Upper lobe of right lung (tissue), 1 donor: Measurements from ENCODE around the gene RNMT. TPM values are rescaled to one million over a fixed set of nuclear protein-coding genes. Genes with fewer than 3 reads are reported as not detected.
"Not testable (repeated sequence)": the region's sequence is repeated elsewhere in the genome, so short reads cannot be mapped to it uniquely, and the experiment has no call there.

Experiments used
- ATAC-seq: fragments of 200-7000 bp; cut with Tn5 transposase; one replicate; pipeline ENCODE4 v1.9.1; 2020; ENCODE audit warnings: mild to moderate bottlenecking, moderate library complexity
- DNase-seq: peaks from one replicate; pipeline ENCODE4 v3.0.0-alpha.2; 2020
- H3K27ac ChIP-seq: fragments of 200-600 bp; one replicate; pipeline ENCODE4 v1.8.0; 2022
- H3K27me3 ChIP-seq: fragments of 200-600 bp; one replicate; pipeline ENCODE4 v1.8.0; 2022; ENCODE audit warnings: mild to moderate bottlenecking
- H3K36me3 ChIP-seq: fragments of 200-600 bp; one replicate; pipeline ENCODE4 v1.8.0; 2022
- H3K4me1 ChIP-seq: fragments of 200-600 bp; one replicate; pipeline ENCODE4 v1.8.0; 2022
- H3K4me3 ChIP-seq: fragments of 200-600 bp; one replicate; pipeline ENCODE4 v1.8.0; 2022; ENCODE audit warnings: mild to moderate bottlenecking
- H3K9me3 ChIP-seq: fragments of 200-600 bp; one replicate; pipeline ENCODE4 v1.8.0; 2022
- intact Hi-C: fragments of 100-400 bp; cut with DNase I; formaldehyde crosslinking; loops from one replicate; pipeline ENCODE4 v1.11.0; 2022
- total RNA-seq: library from RNA; stranded (reverse); fragmentation: NEBNext Ultra II Directional; extraction: Animal tissue kit (Norgen Biotek cat#: 25700); gene quantifications from one replicate; pipeline ENCODE4 v1.2.1, GENCODE V29; 2021
- TF ChIP-seq, protein P1 (sequence below): fragments of 200-600 bp; IDR thresholded peaks from one replicate; pipeline ENCODE4 v1.8.0; 2022; ENCODE audit warnings: antibody characterized with exemption
- donor health status: DM: no; HTN: yes; CAD: no; lungs with severe emphysema.

RNMT gene
- total RNA-seq, 1 donor from 2014 or later = 30.9 TPM

DNA sequence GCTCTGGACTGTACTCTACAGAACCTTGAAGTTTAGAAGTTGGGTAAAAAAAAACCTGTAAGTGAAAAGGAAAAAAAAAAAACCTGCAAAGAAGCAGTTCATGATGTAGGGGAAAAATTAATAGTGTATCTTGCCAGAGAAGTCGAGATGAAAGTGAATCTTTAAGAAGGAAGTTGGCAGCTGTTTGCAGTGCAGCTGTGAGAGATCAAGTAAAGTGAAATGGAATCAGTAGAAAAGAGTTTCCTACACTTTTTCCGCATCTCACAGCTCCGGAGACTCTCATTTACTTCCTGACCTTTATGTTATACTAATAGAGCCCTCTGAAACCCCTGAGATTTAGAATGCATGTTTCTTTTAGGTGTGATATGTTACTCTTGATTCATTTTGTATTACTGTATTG is 19.2 kb downstream of the RNMT start:
- intact Hi-C loops = no loop called here
- peaks cover 92% of the 10 kb centered on the region for H3K36me3 ChIP-seq
- DNase-seq = no peak
- no peaks in the 10 kb centered on the region for H3K27me3 ChIP-seq
- H3K4me1 ChIP-seq = no peaks in the 10 kb centered on the region
- H3K4me3 ChIP-seq = no peak overlapping the region
- H3K27ac ChIP-seq = no peak overlapping the region
- H3K9me3 ChIP-seq = no peaks in the 10 kb centered on the region
- TF ChIP-seq, protein P1, sequence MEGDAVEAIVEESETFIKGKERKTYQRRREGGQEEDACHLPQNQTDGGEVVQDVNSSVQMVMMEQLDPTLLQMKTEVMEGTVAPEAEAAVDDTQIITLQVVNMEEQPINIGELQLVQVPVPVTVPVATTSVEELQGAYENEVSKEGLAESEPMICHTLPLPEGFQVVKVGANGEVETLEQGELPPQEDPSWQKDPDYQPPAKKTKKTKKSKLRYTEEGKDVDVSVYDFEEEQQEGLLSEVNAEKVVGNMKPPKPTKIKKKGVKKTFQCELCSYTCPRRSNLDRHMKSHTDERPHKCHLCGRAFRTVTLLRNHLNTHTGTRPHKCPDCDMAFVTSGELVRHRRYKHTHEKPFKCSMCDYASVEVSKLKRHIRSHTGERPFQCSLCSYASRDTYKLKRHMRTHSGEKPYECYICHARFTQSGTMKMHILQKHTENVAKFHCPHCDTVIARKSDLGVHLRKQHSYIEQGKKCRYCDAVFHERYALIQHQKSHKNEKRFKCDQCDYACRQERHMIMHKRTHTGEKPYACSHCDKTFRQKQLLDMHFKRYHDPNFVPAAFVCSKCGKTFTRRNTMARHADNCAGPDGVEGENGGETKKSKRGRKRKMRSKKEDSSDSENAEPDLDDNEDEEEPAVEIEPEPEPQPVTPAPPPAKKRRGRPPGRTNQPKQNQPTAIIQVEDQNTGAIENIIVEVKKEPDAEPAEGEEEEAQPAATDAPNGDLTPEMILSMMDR = no peak
- ATAC-seq = no peak

DNA sequence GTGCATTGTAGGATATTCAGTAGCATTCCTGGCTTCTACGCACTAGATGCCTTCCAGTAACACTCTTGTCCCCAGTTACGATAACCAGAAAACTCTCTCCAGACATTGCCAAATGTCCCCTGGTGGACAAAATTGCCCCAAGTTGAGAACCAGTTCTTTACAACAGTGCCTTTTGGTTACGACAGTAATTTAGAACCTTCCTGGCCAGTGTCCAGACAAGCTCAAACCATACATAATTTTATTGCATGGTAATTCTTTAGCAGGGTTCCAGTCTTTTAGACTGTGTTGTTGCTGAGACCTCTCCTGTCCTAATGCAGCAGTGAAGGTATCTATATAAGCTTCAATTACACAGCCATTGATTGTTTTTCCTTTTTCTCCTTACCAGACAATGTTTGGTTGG is 20.2 kb downstream of the RNMT start:
- H3K27ac ChIP-seq = no peak overlapping the region
- intact Hi-C loops = no loop called here
- peaks cover 84% of the 10 kb centered on the region for H3K36me3 ChIP-seq
- DNase-seq = no peak
- H3K4me1 ChIP-seq = no peaks in the 10 kb centered on the region
- no peaks in the 10 kb centered on the region for H3K9me3 ChIP-seq
- TF ChIP-seq, protein P1 = no peak
- no peaks in the 10 kb centered on the region for H3K27me3 ChIP-seq
- H3K4me3 ChIP-seq = no peak overlapping the region
- ATAC-seq = no peak

DNA sequence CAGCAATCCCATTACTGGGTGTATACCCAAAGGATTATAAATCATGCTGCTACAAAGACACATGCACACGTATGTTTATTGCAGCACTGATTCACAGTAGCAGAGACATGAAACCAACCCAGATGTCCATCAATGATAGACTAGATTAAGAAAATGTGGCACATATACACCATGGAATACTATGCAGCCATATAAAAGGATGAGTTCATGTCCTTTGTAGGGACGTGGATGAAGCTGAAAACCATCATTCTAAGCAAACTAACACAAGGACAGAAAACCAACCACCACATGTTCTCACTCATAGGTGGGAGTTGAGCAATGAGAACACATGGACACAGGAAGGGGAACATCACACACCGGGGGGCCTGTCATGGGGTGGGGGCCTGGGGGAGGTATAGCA is 25.1 kb downstream of the RNMT start:
- H3K27me3 ChIP-seq, H3K27ac ChIP-seq, ATAC-seq, DNase-seq, H3K9me3 ChIP-seq, intact Hi-C loops, H3K4me3 ChIP-seq, H3K4me1 ChIP-seq: not testable (repeated sequence)
- peaks cover 86% of the 10 kb centered on the region for H3K36me3 ChIP-seq

DNA sequence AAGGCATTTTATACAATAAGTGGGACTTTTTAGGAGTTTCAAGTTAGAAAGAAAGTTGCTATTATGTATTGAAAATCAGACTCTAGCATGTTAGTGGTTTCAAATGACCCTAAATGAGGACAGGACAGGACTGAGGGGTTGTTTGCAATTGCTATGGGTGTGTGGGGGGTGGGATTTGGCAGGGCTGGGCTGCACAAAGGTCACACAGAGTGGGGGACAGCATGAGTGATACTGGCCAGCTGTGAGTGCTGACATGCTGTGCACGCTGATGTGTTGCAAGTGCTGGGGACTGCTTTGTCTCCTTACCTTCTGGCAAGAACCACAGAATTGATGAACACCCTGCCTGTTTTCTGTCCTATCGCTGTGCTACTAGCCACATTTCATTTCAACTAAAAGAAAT is 29.8 kb downstream of the RNMT start:
- intact Hi-C loops = no loop called here
- Histone ChIP-seq H3K9me3 (no peaks in the 10 kb centered on the region), H3K36me3 (peaks cover 85% of the 10 kb centered on the region), H3K27ac (no peak overlapping the region), H3K4me3 (no peak overlapping the region), H3K4me1 (no peaks in the 10 kb centered on the region), H3K27me3 (no peaks in the 10 kb centered on the region)
- TF ChIP-seq, protein P1 = no peak
- DNase-seq (no peak), ATAC-seq (no peak)

DNA sequence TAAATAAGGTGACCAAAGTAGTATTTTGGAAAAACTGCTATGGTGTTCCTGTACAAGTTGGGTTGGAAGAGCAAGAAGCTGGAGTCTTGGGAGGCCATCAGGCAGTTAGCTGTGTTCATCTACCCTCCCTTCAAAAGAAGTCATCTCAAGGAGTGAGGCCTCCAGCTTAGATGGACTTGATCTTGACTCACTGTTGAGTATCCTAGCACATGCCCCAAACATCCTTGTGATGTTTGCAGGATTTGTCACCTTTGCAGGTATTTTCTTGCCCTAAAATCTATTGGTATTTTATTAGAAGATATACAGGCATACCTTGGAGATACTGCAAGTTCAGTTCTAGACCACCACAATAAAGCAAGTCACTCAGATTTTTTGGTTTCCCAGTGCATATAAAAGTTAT is 30.2 kb downstream of the RNMT start:
- TF ChIP-seq, protein P1 = no peak
- ATAC-seq (no peak), DNase-seq (no peak)
- Histone ChIP-seq H3K27ac (no peak overlapping the region), H3K9me3 (no peaks in the 10 kb centered on the region), H3K4me1 (no peaks in the 10 kb centered on the region), H3K27me3 (no peaks in the 10 kb centered on the region), H3K36me3 (peaks cover 86% of the 10 kb centered on the region), H3K4me3 (no peak overlapping the region)
- intact Hi-C loops = no loop called here

DNA sequence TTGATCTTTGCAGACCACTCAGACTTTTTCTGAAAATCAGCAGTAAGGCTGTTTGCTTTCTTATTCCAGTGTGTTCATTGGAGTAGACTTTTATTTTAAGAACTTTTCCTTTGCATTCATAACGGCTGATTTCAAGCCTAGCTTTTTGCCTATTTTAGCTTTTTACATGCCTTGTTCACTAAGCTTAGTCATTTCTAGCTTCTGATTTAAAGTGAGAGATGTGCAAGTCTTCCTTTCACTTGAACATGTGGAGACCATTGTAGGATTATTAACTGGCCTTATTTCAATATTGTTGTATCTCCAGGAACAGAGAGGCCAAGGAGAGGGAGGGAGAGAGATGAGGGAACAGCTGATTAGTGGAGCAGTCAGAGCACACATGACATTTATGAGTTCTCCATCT is 32.1 kb downstream of the RNMT start:
- peaks cover 74% of the 10 kb centered on the region for H3K36me3 ChIP-seq
- DNase-seq = no peak
- TF ChIP-seq, protein P1 = no peak

More for the DNA sequence above, 32.1 kb downstream of the RNMT start:
- H3K4me3 ChIP-seq = no peak overlapping the region
- ATAC-seq = no peak
- H3K27me3 ChIP-seq = no peaks in the 10 kb centered on the region
- no peaks in the 10 kb centered on the region for H3K4me1 ChIP-seq
- no peak overlapping the region for H3K27ac ChIP-seq
- H3K9me3 ChIP-seq = no peaks in the 10 kb centered on the region
- intact Hi-C loops = no loop called here
